ENCODE data around the gene PHLDB3.
"Not testable (repeated sequence)": the region's sequence is repeated elsewhere in the genome, so short reads cannot be mapped to it uniquely, and the experiment has no call there.

The PHLDB3 gene

GRCh38 chr19:43504426-43505185 is at the start of gene PHLDB3:
TSS of gene PHLDB3 (minus strand) at chr19:43504746. CDS start at chr19:43504118, 628 bp downstream.
- DNase-seq (ENCODE audit: low spot score) = no peak

- no peak for DNase-seq (ENCODE audit: low spot score)
Observed at GRCh38 chr19:43553656-43554055, 49.1 kb upstream of the PHLDB3 start.

DNA sequence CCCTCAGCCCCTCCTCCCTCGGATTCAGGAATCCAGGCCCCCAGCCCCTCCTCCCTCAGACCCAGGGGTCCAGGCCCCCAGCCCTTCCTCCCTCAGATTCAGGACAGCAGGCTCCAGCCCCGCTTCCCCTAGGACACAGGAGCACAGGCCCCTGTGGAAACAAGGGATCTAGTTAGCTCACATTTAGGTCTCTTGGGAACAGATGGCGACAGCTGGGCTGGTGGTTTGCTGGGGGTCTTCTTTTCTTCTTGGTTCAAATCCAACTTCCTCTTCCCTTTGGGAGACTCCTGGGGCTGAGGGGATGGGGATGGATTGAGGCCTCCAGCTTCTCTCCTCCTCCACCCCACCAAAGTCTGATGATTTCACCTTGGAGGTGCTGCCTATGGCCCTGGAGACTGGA is 48.1 kb upstream of the PHLDB3 start:
- no peak for DNase-seq (ENCODE audit: low spot score)

DNA sequence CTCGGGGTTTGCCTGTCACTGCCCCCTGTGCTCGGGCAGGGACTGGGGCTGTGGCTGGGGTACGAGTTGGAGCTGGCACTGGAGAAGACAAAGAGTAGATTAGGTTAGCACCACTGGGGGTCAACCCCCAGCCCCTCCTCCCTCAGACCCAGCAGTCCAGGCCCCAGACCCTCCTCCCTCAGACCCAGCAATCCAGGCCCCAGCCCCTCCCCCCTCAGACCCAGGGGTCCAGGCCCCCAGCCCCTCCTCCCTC is 47.6 kb upstream of the PHLDB3 start:
- DNase-seq (ENCODE audit: low spot score) = no peak

- DNase-seq (ENCODE audit: low spot score) = no peak
Observed at GRCh38 chr19:43551399-43552197, 47.1 kb upstream of the PHLDB3 start.

DNA sequence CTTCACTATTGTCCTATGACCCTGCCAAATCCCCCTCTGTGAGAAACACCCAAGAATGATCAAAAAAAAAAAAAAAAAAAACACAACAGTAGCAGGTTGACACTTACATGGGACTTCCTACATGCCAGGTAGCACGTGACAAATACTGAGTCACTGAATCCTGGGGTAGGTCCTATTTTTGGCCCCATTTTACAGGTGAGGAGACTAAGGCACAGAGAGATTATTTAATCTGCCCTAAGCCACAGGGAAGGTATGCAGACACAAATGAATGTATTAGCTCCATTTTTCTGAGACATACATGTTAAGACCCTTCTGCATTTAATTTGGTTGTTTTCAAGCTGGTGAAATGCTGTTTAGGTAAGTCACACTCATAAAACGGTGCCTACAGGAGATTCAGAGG is 44.2 kb upstream of the PHLDB3 start:
- DNase-seq (ENCODE audit: low spot score) = no peak

DNA sequence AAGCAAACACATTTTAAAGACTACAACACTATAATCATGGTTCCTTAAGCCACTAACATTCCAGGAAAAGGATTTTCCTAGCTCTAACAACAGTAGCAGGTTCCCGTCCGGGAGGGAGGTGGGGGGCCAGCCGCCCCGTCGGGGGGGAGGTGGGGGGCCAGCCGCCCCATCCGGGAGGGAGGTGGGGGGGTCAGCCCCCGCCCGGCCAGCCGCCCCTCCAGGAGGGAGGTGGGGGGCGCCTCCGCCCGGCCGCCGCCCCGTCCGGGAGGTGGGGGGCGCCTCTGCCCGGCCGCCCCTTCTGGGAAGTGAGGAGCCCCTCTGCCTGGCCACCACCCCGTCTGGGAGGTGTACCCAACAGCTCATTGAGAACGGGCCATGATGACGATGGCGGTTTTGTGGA is 43.4 kb upstream of the PHLDB3 start:
- DNase-seq (ENCODE audit: low spot score) = not testable (repeated sequence)

GRCh38 chr19:43546581-43546980 is 42.0 kb upstream of the PHLDB3 start:
- DNase-seq (ENCODE audit: low spot score) = no peak

GRCh38 chr19:43545981-43546380 is 41.4 kb upstream of the PHLDB3 start:
- DNase-seq (ENCODE audit: low spot score) = no peak

DNA sequence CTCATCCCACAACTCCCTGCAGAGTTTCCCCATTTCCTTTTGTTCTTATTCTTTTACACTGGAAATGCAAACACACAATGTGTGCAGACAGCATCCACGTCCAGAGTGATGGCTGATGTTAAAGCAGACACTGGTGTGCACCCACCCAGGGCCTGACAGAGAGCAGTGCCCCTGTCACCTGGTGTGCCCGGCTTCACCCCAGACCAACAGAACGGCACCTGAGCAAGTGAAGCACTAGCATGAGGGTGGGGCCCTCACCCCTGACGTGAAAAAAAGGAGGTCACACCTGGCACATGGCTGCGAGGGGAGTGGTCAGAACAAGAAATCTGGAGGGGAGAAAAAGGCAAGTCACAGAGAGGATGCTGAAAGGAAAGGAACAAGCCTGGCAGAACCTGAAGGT is 40.7 kb upstream of the PHLDB3 start:
- no peak for DNase-seq (ENCODE audit: low spot score)

GRCh38 chr19:43544077-43544476 is 39.5 kb upstream of the PHLDB3 start:
- no peak for DNase-seq (ENCODE audit: low spot score)

GRCh38 chr19:43541920-43542650 is 37.5 kb upstream of the PHLDB3 start:
- no peak for DNase-seq (ENCODE audit: low spot score)

GRCh38 chr19:43540381-43540780 is 35.8 kb upstream of the PHLDB3 start:
- DNase-seq (ENCODE audit: low spot score) = no peak

DNA sequence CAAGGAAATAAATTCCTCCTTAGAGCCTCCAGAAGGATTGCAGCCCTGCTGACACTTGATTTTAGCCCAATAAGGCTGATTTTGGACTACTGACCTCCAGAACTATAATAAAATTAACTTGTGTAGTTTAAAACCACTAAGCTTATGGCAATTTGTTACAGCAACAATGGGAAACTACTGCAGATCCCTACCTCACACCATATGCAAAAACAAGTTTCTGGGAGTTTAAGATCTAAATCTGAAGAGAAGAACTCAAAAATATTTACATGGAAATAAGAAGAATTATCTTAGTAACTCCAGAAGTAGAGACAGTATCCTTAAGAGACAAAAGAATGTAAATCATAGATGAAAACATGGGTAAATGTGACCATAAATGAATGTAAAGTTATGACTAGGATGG is 34.4 kb upstream of the PHLDB3 start:
- DNase-seq (ENCODE audit: low spot score) = no peak

DNA sequence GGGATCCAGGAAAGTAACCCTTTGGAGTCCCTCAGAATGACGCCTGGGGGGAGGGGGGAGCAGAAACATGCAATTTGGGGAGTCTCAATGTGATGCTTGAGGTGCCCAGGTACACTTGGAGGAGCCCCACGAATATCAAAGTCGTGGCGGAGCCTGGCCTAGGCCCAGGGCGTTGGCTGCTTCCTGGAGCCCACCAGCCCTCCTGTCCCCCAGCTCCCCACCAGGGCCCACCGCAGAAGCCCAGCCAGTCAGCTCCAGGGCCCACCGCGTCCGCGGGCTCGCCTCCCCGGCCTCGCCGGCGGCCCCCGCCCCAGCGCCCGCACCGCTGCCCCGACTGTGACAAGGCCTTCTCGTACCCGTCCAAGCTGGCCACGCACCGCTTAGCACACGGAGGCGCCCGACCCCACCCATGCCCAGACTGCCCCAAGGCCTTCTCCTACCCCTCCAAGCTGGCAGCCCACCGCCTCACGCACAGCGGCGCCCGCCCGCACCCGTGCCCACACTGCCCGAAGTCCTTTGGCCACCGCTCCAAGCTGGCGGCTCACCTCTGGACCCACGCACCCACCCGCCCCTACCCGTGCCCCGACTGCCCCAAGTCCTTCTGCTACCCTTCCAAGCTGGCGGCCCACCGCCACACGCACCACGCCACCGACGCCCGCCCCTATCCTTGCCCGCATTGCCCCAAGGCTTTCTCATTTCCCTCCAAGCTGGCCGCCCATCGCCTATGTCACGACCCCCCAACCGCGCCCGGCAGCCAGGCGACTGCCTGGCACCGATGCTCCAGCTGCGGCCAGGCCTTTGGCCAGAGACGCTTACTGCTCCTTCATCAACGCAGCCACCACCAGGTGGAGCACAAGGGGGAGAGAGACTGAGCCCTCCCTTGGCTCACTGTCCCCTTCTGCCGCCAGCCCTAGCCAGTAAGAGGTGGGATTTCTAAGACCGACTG is 30.5 kb upstream of the PHLDB3 start:
- DNase-seq (ENCODE audit: low spot score) = peak; percentile 65

DNA sequence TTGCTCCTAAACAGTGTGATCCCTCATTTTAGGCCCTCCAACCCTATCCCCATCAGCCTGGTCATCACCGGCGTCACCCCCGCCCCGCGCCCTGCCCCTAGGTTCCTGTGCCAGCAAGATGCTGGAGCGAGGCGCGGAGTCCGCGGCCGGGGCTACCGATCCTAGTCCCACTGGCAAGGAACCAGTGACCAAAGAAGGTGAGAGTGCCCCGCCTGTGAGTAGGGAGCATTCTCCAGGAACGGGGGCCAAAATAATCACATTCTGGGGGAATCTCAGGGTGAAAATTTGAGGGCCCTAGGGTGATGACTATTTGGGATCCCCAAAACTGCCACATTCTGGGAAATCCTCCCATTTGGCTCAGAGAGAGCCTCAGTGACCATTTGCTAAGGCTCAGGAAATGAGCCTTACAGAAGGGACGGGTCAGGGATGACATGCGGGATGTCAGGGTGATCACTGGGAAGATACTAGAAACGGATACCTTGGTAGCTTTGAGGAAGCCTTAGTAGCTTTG is 29.8 kb upstream of the PHLDB3 start:
- no peak for DNase-seq (ENCODE audit: low spot score)

DNA sequence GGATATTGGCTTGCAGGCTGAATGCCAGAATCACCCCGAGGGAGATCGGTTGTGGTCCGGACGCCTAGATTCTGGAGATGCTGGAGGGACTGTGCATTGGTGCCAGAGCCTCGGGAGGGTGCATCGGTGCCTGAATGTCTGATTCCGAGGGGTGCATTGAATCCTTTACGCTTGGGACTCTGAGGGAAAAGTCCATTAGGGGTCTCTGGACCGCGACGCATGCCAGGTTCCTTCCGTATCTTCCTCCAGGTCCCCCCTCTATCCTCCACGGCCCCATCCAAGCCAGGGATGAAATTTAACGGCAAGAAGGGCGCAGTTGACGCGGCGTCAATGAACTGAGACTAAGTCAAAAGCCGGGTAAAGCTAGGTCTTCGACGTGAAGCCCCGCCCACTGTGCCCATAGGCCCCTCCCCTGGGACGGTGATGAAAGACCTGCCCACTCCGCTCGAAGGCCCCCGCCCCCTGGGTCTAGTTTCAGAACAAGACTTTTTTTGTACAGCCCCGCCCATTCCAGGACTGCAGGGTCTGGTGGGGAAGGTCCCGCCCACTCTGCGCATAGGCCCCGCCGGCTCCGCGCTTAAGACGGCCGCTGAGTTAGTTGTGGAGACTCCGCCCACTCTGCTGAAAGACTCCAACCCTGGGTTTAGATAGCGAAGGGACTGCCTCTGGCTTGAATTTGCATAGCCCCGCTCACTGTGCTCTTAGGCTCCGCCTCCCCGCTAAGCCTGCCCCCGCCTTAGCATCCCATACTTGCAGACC is 29.2 kb upstream of the PHLDB3 start:
- DNase-seq (ENCODE audit: low spot score) = peak; percentile 98

DNA sequence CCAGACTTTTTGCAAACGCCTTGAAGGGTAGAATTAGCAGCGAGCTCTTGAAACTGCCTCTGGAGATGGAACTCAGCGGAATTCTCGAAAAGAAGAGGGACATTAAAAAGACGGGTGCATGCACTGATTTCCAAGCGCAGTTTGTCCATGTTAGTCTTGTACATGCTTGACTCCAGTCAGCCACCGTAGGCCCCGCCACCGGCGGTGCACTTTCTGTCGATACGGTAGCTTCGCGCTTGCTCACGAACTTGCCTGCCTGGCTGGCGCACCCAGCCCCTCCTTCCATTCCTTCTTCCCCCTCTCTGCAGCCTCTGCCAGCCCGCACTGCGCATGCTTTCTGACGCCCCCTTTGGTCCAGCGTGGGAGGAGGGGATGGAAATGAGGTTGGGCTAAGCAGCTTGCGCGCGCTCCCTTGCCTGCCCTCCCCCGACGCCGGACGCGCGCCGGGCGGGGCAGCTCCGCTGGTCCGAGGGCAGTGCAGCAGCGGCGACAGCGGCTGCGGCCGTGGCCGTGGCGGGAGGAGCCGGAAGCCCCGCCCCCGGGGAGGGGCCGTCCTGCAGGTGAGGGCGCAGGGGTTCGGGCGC is 28.5 kb upstream of the PHLDB3 start, which contains the start of gene ZNF575:
TSS of gene ZNF575 (plus strand) at position 227 of the 584 bp plus-strand sequence. CDS start 1,235 bp downstream, outside the sequence.
- peak; percentile 92 for DNase-seq (ENCODE audit: low spot score)

DNA sequence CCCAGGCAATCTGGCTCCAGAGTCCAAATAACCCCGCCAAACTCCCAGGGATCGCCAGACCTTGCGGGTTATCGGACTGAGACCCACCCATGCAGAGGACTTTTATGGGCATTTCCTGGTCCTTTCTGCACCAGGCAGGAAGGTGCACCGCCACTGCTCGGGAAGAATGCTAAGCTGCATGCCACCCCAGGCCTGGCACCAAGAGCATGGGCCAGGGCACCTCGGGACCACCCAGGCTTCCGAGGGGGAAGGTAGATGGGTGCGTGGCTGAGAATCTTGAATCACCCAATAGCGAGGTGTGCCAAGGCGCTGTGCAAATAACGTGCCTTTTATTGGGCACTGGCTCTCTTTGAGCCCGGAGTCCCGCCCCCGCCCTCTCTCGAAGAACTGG is 28.0 kb upstream of the PHLDB3 start:
- DNase-seq (ENCODE audit: low spot score) = no peak

GRCh38 chr19:43527860-43528622 is 23.5 kb upstream of the PHLDB3 start:
- DNase-seq (ENCODE audit: low spot score) = no peak
